Measurements from ENCODE around the gene SLCO3A1.

- no peak for TF ChIP-seq EZH2phosphoT487 (IDR thresholded peaks at IDR 0.05; ENCODE audit: insufficient read depth, low read depth)
- TF ChIP-seq EZH2 (IDR thresholded peaks at IDR 0.05; ENCODE audit: insufficient read depth, poor library complexity, severe bottlenecking) = no peak
These were observed 88.6 kb downstream of the SLCO3A1 start for GRCh38 chr15:91941871-91942658.

Data from GM23248 (cell line).